Breast epithelium (tissue), 4 donors: ENCODE measurements around the gene TMEM212. TPM values are rescaled to one million over a fixed set of nuclear protein-coding genes. Genes with fewer than 3 reads are reported as not detected.

Source experiments
- DNase-seq, 2 donors: peaks; one replicate each; pipeline ENCODE4 v3.0.0-alpha.2; 2019; ENCODE audit warnings: low spot score in 2 of 2
- H3K27ac ChIP-seq, 2 donors: fragments of 200-600 bp; sonication (generic) in 1 of 2; one replicate each; pipeline ENCODE4 v1.5.1; 2016 to 2019; ENCODE audit warnings: mild to moderate bottlenecking in 1 of 2
- H3K27me3 ChIP-seq, 2 donors: fragments of 200-600 bp; sonication (generic) in 1 of 2; one replicate each; pipeline versions ENCODE4 v1.5.1 to v1.6.0; 2017 to 2019; ENCODE audit warnings: control low read depth in 1 of 2, mild to moderate bottlenecking in 1 of 2
- H3K36me3 ChIP-seq: fragments of 200-600 bp; one replicate; pipeline ENCODE4 v1.5.1; 2019
- H3K4me1 ChIP-seq, 2 donors: fragments of 200-600 bp; sonication (generic); one replicate each; pipeline ENCODE4 v1.5.1; 2016 to 2019; ENCODE audit warnings: control low read depth in 1 of 2
- H3K4me3 ChIP-seq, 3 donors: fragments of 200-600 bp; sonication (generic); 1 replicate in 2 of 3; 2 replicates in 1 of 3; pipeline ENCODE4 v1.5.1; 2016 to 2019; ENCODE audit warnings: mild to moderate bottlenecking in 3 of 3, moderate library complexity in 2 of 3
- H3K9me3 ChIP-seq, 2 donors: fragments of 200-600 bp; sonication (generic) in 1 of 2; one replicate each; pipeline ENCODE4 v1.5.1; 2016 to 2019; ENCODE audit warnings: control low read depth in 1 of 2
- CTCF ChIP-seq, 3 donors: fragments of 450-650 bp; IDR thresholded peaks; one replicate each; pipeline ENCODE4 v1.5.1; 2016 to 2017; ENCODE audit warnings: antibody characterized with exemption in 3 of 3, mild to moderate bottlenecking in 3 of 3, moderate library complexity in 3 of 3
- POLR2A ChIP-seq: fragments of 450-650 bp; IDR thresholded peaks from one replicate; pipeline ENCODE4 v1.6.1; 2016; ENCODE audit warnings: antibody characterized with exemption, mild to moderate bottlenecking, moderate library complexity
- POLR2AphosphoS5 ChIP-seq, 3 donors: sonication (generic); formaldehyde crosslinking; IDR thresholded peaks; one replicate each; pipeline ENCODE4 v1.6.1; 2017; ENCODE audit warnings: antibody characterized with exemption in 3 of 3
- intact Hi-C: fragments of 100-400 bp; cut with DNase I; formaldehyde crosslinking; loops from one replicate; pipeline ENCODE4 v1.15.1; 2023; ENCODE audit warnings: low total_unique reads
- total RNA-seq, 3 donors: library from RNA; depleted of rRNA; stranded (reverse); fragments of >200 nt; gene quantifications; one replicate each; pipeline ENCODE4 v1.1.0, GENCODE V29; 2016

Gene TMEM212
- total RNA-seq, 3 donors from 2014 or later = 1.3 TPM; not detected in 2

DNA sequence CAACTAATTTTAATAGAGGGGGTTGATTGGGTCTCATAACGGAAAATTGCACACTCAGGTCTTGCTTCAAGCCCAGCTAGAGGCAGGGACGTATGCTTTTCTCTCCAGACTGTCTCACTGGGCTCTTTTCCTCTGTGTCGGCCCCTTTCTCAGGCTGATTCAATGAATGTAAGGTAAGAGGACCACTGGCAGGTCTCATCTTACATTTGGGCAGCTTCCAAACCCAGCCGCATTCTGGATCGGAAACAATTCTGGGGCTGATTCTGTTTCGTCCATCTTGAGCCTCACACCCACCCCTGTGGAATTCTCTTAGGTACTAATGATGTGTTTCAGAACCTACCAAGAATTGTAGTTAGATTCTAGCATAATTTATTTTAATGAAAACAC, 40.7 kb downstream of the TMEM212 start:
- Histone ChIP-seq H3K27me3 (no peaks in the 10 kb centered on the region), H3K36me3 (no peaks in the 10 kb centered on the region), H3K27ac (no peak overlapping the region), H3K9me3 (no peaks in the 10 kb centered on the region), H3K4me3 (no peak overlapping the region), H3K4me1 (no peaks in the 10 kb centered on the region)
- intact Hi-C loops = no loop called here
- DNase-seq = no peak
- TF ChIP-seq CTCF (IDR thresholded peaks at IDR 0.05) = no peak
- TF ChIP-seq POLR2AphosphoS5 (IDR thresholded peaks at IDR 0.05) = no peak
- no peak for TF ChIP-seq POLR2A

GRCh38 chr3:171888466-171888865, 45.3 kb downstream of the TMEM212 start:
- no peak for DNase-seq
- no peaks in the 10 kb centered on the region for H3K27me3 ChIP-seq
- no peaks in the 10 kb centered on the region for H3K4me1 ChIP-seq
- no peak overlapping the region for H3K27ac ChIP-seq
- intact Hi-C loops = no loop called here
- TF ChIP-seq CTCF (IDR thresholded peaks at IDR 0.05) (no peak), POLR2AphosphoS5 (IDR thresholded peaks at IDR 0.05) (no peak), POLR2A (no peak)
- no peaks in the 10 kb centered on the region for H3K36me3 ChIP-seq
- no peak overlapping the region for H3K4me3 ChIP-seq
- H3K9me3 ChIP-seq = no peaks in the 10 kb centered on the region

DNA sequence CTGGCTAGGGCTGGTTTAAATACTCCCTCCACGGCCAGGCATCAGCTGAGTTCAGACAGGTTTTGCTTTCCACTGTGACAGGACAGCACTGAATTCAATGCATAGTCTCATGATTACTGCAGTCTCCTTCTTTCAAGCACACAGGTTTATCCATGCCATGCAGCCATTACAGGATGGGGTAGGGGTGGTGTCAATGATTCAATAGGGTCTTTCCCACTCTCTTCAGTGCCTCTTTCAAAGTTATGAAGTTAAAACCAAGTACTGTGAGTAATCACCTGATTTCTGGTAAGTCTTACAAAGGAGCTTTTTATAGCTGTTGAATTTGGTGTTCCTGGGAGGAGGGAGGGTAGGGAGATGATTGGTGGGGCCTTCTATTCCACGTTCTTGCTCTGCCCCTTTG, 47.2 kb downstream of the TMEM212 start:
- Histone ChIP-seq H3K4me3 (no peak overlapping the region), H3K27ac (no peak overlapping the region), H3K27me3 (no peaks in the 10 kb centered on the region), H3K36me3 (no peaks in the 10 kb centered on the region), H3K9me3 (no peaks in the 10 kb centered on the region), H3K4me1 (no peaks in the 10 kb centered on the region)
- TF ChIP-seq POLR2A (no peak), POLR2AphosphoS5 (IDR thresholded peaks at IDR 0.05) (no peak)
- intact Hi-C loops = no loop called here
- no peak for DNase-seq

- DNase-seq = no peak
- no peak overlapping the region for H3K4me3 ChIP-seq
- H3K9me3 ChIP-seq = no peaks in the 10 kb centered on the region
- intact Hi-C loops = no loop called here
- no peak overlapping the region for H3K27ac ChIP-seq
- no peaks in the 10 kb centered on the region for H3K4me1 ChIP-seq
- H3K36me3 ChIP-seq = no peaks in the 10 kb centered on the region
- TF ChIP-seq POLR2AphosphoS5 (IDR thresholded peaks at IDR 0.05) (no peak), POLR2A (no peak), CTCF (IDR thresholded peaks at IDR 0.05) (no peak)
- no peaks in the 10 kb centered on the region for H3K27me3 ChIP-seq
These were observed 49.3 kb downstream of the TMEM212 start for GRCh38 chr3:171892457-171892856.

DNA sequence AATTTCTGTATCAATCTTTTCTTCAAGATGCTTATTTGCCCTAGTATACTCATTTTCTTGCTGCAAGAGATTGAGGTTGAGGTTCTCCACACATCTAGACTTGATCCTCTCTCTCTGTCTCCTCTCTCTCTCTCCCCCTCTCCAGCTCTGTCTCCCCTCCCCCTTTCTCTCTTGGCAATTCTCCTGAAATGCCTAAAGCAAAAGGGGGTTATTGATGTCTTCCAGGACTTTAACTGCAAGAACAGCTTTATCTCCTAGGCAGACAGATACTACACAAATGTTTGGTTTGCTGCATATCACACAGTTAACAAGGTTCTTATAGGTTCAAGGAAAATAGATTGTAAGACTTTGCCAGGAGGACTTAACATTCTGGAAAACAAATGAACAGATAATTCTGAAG, 52.1 kb downstream of the TMEM212 start:
- Histone ChIP-seq H3K27me3 (no peaks in the 10 kb centered on the region), H3K9me3 (no peaks in the 10 kb centered on the region), H3K4me3 (no peak overlapping the region), H3K36me3 (no peaks in the 10 kb centered on the region), H3K4me1 (no peaks in the 10 kb centered on the region), H3K27ac (no peak overlapping the region)
- intact Hi-C loops = no loop called here
- no peak for DNase-seq
- no peak for TF ChIP-seq CTCF (IDR thresholded peaks at IDR 0.05)
- no peak for TF ChIP-seq POLR2AphosphoS5 (IDR thresholded peaks at IDR 0.05)
- TF ChIP-seq POLR2A = no peak

DNA sequence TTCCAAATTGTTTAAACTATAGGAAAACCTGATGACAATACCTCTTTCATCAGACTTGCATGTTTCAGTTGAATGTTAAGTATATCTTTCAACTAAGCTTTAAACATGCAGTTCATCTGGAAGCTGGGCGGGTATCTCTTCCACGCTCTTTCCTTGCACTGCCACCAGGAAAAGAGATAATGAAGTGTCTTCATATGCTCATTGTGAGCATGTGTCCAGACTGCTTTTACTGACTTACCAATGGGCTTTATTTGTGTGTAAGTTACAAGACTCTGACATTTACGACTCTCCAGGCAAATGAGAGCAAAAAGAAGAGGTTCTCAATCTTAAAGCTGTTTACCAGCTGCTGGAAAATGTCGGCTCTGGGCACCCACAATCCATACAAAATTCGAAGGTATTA, 52.8 kb downstream of the TMEM212 start:
- intact Hi-C loops = no loop called here
- DNase-seq = no peak
- no peaks in the 10 kb centered on the region for H3K36me3 ChIP-seq
- no peaks in the 10 kb centered on the region for H3K27me3 ChIP-seq
- H3K9me3 ChIP-seq = no peaks in the 10 kb centered on the region
- H3K4me1 ChIP-seq = no peaks in the 10 kb centered on the region
- TF ChIP-seq POLR2A (no peak), POLR2AphosphoS5 (IDR thresholded peaks at IDR 0.05) (no peak), CTCF (IDR thresholded peaks at IDR 0.05) (no peak)
- H3K27ac ChIP-seq = no peak overlapping the region
- no peak overlapping the region for H3K4me3 ChIP-seq
